Gastrocnemius medialis (tissue), 4 donors: ENCODE data around the gene CA4. TPM values are rescaled to one million over a fixed set of nuclear protein-coding genes. Genes with fewer than 3 reads are reported as not detected.
A peak's percentile ranks its signal among the peaks of the same experiment; 100 is the strongest.

Experiments used
- ATAC-seq, 2 donors: fragments of 150-250 bp; one replicate each; pipeline ENCODE4 v1.9.1; 2016
- DNase-seq, 2 donors: peaks; one replicate each; pipeline ENCODE4 v3.0.0-alpha.2; 2019
- H3K27ac ChIP-seq, 4 donors: fragments of 200-600 bp; sonication (generic); 1 replicate in 1 of 4; 2 replicates in 3 of 4; pipeline ENCODE4 v1.5.1; 2016 to 2018; ENCODE audit warnings: mild to moderate bottlenecking in 2 of 4, moderate library complexity in 1 of 4
- H3K27me3 ChIP-seq, 3 donors: fragments of 200-600 bp; sonication (generic) in 2 of 3; 1 replicate in 1 of 3; 2 replicates in 2 of 3; pipeline versions ENCODE4 v1.5.1 to v1.6.0; 2016 to 2019; ENCODE audit warnings: mild to moderate bottlenecking in 1 of 3, moderate library complexity in 1 of 3
- H3K36me3 ChIP-seq, 2 donors: fragments of 200-600 bp; sonication (generic) in 1 of 2; one replicate each; pipeline ENCODE4 v1.5.1; 2017 to 2018
- H3K4me1 ChIP-seq, 2 donors: fragments of 200-600 bp; sonication (generic) in 1 of 2; one replicate each; pipeline ENCODE4 v1.5.1; 2016 to 2017; ENCODE audit warnings: mild to moderate bottlenecking in 2 of 2
- H3K4me3 ChIP-seq, 4 donors: fragments of 200-600 bp; sonication (generic) in 3 of 4; 1 replicate in 1 of 4; 2 replicates in 3 of 4; pipeline ENCODE4 v1.5.1; 2016 to 2019; ENCODE audit warnings: mild to moderate bottlenecking in 2 of 4
- H3K9me3 ChIP-seq, 3 donors: fragments of 200-600 bp; sonication (generic) in 2 of 3; 1 replicate in 1 of 3; 2 replicates in 2 of 3; pipeline ENCODE4 v1.5.1; 2016 to 2019
- CTCF ChIP-seq, 5 experiments: fragments of 450-650 bp in 3 of 5; fragments of 200-600 bp in 2 of 5; sonication (generic) in 2 of 5; IDR thresholded peaks in 4 of 5; conservative IDR thresholded peaks in 1 of 5; 1 replicate in 4 of 5; 2 replicates in 1 of 5; pipeline ENCODE4 v1.5.1; 2016 to 2019; ENCODE audit warnings: antibody characterized with exemption in 5 of 5, mild to moderate bottlenecking in 3 of 5, moderate library complexity in 3 of 5
- POLR2A ChIP-seq, 2 donors: fragments of 450-650 bp; IDR thresholded peaks; one replicate each; pipeline ENCODE4 v1.6.1; 2017; ENCODE audit warnings: antibody characterized with exemption in 2 of 2, mild to moderate bottlenecking in 2 of 2, moderate library complexity in 2 of 2
- in situ Hi-C, 4 donors: fragments of 200-750 bp; cut with MboI; loops; one replicate each; pipeline versions ENCODE4 v1.15.0 to v1.8.0; 2017; ENCODE audit warnings: low sequenced_read_pairs in 4 of 4
- intact Hi-C: fragments of 100-400 bp; cut with DNase I; formaldehyde crosslinking; loops from one replicate; pipeline ENCODE4 v1.15.1; 2023; ENCODE audit warnings: low total_unique reads
- total RNA-seq, 4 donors: library from RNA; depleted of rRNA; stranded (reverse); fragments of >200 nt; gene quantifications; one replicate each; pipeline versions ENCODE4 v1.1.0 to v1.2.3, GENCODE V29; 2016

CA4 gene
- total RNA-seq, 4 donors from 2014 or later: 6.1 to 9.2 (median 7.2) TPM

DNA sequence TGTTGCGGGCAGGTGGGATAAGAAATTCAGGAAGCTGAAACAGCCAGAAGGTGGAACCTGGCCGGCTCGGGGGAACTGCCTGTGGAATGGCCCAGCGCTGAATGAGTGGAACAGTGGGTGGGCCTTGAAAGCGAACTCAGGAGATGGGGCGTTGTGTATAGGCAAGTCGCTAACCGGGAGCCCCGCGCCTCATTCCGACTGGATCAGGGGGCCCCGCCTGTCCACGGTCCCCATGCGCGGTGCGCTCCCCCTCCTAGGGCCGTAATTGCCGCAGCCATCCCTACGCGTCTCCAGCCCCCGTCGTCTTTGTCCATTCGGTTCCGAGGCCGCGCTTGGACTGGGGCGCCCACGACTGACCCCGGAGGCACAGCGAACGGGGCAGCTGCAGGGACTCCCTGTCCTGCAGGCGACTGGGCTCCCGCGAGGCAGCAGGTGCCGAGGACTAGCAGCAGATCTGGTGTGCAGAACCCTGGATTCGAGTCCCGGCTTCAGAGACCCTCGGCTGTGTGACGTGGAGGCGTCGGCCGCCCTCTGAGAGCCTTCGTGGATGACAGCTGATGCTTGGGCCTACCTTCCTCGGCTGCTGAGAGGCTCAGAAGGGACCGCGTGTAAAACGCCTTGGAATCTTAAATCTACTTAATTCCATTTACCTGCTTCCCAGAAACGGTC lies 10.9 kb upstream of the CA4 start:
- no peaks in the 10 kb centered on the region for H3K36me3 ChIP-seq
- ATAC-seq: no peak
- intact Hi-C loops (no loop called here), in situ Hi-C loops (loop anchor here in 3 of 4 donors (25.0 kb wide), 1 partner anchor 298 kb away; no protein-coding TSS in a partner anchor)
- peaks cover 28 to 36% of the 10 kb centered on the region in 2 donors for H3K4me1 ChIP-seq
- no peak overlapping the region for H3K27ac ChIP-seq
- H3K9me3 ChIP-seq: no peaks in the 10 kb centered on the region
- TF ChIP-seq CTCF (IDR thresholded peaks at IDR 0.05 in 4 of 5, conservative IDR thresholded peaks at IDR 0.05 in 1 of 5) (no peak), POLR2A (IDR thresholded peaks at IDR 0.05) (no peak)
- no peak for DNase-seq
- peak overlapping the region in 1 of 4 donors; percentile 31 for H3K4me3 ChIP-seq
- H3K27me3 ChIP-seq: peaks cover 30 to 38% (median 35%) of the 10 kb centered on the region in 3 donors

DNA sequence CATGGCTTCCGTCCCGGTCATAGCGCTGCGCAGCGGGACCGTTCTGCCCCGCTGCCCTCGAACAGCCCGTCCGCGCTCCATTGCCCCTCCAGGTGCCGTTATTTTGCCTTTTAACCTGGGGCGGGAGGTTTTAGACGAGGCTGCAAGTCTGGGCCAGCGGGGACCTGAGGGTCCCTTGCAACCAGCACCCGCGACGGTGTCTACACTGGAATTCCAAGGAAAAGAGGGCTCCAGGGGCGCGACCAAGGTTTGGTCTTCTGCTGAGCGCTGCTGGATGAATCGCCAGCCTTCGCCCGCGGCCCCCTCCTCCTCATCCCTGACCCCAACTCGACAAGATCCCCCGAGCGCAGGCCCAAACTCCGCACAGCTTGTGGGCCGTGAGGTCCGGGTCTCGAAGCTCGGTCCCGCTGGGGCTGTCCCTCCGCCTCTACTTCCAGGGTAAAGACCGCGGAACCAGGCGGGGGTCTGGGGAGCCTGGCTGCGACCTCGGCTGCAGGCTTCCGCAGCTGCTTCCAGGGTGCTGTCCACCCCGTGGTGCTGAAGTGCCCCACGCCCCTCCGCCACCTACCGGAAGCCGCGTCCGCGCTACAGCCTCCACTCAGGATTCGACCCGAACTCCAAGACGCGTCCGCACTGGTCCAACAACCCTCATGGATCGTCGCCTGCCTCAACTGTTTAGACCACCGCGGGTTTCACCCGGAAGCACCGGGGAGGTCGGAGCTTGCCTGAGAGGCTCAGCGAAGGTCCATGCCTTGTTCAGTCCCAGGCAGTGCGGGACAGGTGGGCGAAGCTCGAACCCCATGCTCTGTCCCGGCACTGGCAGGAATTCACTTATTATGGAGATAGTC lies 10.1 kb upstream of the CA4 start:
- Histone ChIP-seq H3K4me1 (peaks cover 20 to 28% of the 10 kb centered on the region in 2 donors), H3K9me3 (no peaks in the 10 kb centered on the region), H3K27ac (no peak overlapping the region), H3K27me3 (peaks cover 30 to 41% (median 35%) of the 10 kb centered on the region in 3 donors), H3K36me3 (no peaks in the 10 kb centered on the region), H3K4me3 (peak overlapping the region in 3 of 4 donors; percentile 1 to 32 (median 12))
- in situ Hi-C loops (loop anchor here in 3 of 4 donors (25.0 kb wide), 1 partner anchor 298 kb away; no protein-coding TSS in a partner anchor), intact Hi-C loops (no loop called here)
- ATAC-seq (no peak), DNase-seq (peak; percentile 23 to 43)
- TF ChIP-seq CTCF (IDR thresholded peaks at IDR 0.05 in 4 of 5, conservative IDR thresholded peaks at IDR 0.05 in 1 of 5): peak in 4 of 5 experiments; percentile 24 to 59 (median 54)
- TF ChIP-seq POLR2A (IDR thresholded peaks at IDR 0.05): no peak

- Histone ChIP-seq H3K36me3 (no peaks in the 10 kb centered on the region), H3K4me3 (no peak overlapping the region), H3K27ac (no peak overlapping the region), H3K27me3 (peaks cover 36 to 45% (median 43%) of the 10 kb centered on the region in 3 donors), H3K4me1 (peaks cover 13 to 24% of the 10 kb centered on the region in 2 donors), H3K9me3 (no peaks in the 10 kb centered on the region)
- intact Hi-C loops (no loop called here), in situ Hi-C loops (loop anchor here in 3 of 4 donors (25.0 kb wide), 1 partner anchor 296 kb away; no protein-coding TSS in a partner anchor)
- DNase-seq (no peak), ATAC-seq (no peak)
- no peak for TF ChIP-seq CTCF (IDR thresholded peaks at IDR 0.05 in 4 of 5, conservative IDR thresholded peaks at IDR 0.05 in 1 of 5)
These were observed 8.4 kb upstream of the CA4 start for GRCh38 chr17:60141111-60142018.

- intact Hi-C loops (loop anchor here (1.0 kb wide), 1 partner anchor 293 kb away; no protein-coding TSS in a partner anchor), in situ Hi-C loops (loop anchor here in 3 of 4 donors (25.0 kb wide), 1 partner anchor 294 kb away; no protein-coding TSS in a partner anchor)
- H3K4me1 ChIP-seq: peaks cover 13 to 24% of the 10 kb centered on the region in 2 donors
- no peak overlapping the region for H3K27ac ChIP-seq
- H3K27me3 ChIP-seq: peaks cover 38 to 58% (median 58%) of the 10 kb centered on the region in 3 donors
- DNase-seq: peak; percentile 43 to 61
- peak; percentile 70 to 83 for ATAC-seq
- no peak for TF ChIP-seq POLR2A (IDR thresholded peaks at IDR 0.05)
- peak; percentile 9 to 74 (median 50) for TF ChIP-seq CTCF (IDR thresholded peaks at IDR 0.05 in 4 of 5, conservative IDR thresholded peaks at IDR 0.05 in 1 of 5)
- H3K36me3 ChIP-seq: no peaks in the 10 kb centered on the region
- peak overlapping the region in 2 of 4 donors; percentile 23 to 53 for H3K4me3 ChIP-seq
- no peaks in the 10 kb centered on the region for H3K9me3 ChIP-seq
These were observed 6.8 kb upstream of the CA4 start for GRCh38 chr17:60142872-60143499.
